Measurements from ENCODE around the gene COQ8A. TPM values are rescaled to one million over a fixed set of nuclear protein-coding genes. Genes with fewer than 3 reads are reported as not detected.

Gene COQ8A
- total RNA-seq, 2 donors from 2014 or later, result 15.2 to 25.6 TPM

- Histone ChIP-seq H3K36me3 (no peaks in the 10 kb centered on the region), H3K27ac (peak overlapping the region; percentile 87 to 91), H3K4me1 (ENCODE audit: control insufficient read depth in 1 of 2, low read depth in 2 of 2) (peaks cover 28 to 35% of the 10 kb centered on the region in 2 donors), H3K4me3 (peak overlapping the region; percentile 22), H3K9me3 (no peaks in the 10 kb centered on the region), H3K27me3 (replicated peaks; ENCODE audit: insufficient read depth) (no peaks in the 10 kb centered on the region)
- ATAC-seq (ENCODE audit: insufficient number of reproducible peaks, low FRiP score, low read depth) (no peak), DNase-seq (ENCODE audit: low spot score) (no peak)
- TF ChIP-seq CTCF (IDR thresholded peaks at IDR 0.05), result no peak
Measured at GRCh38 chr1:226973371-226973897, 33.3 kb downstream of the COQ8A start.

GRCh38 chr1:226973898-226974543 is 33.9 kb downstream of the COQ8A start:
- no peaks in the 10 kb centered on the region for H3K27me3 ChIP-seq (replicated peaks; ENCODE audit: insufficient read depth)
- peak overlapping the region; percentile 87 to 91 for H3K27ac ChIP-seq
- H3K4me3 ChIP-seq, result peak overlapping the region; percentile 22
- H3K4me1 ChIP-seq (ENCODE audit: control insufficient read depth in 1 of 2, low read depth in 2 of 2), result peaks cover 28 to 35% of the 10 kb centered on the region in 2 donors
- DNase-seq (ENCODE audit: low spot score), result peak; percentile 40
- H3K9me3 ChIP-seq, result no peaks in the 10 kb centered on the region
- no peak for TF ChIP-seq CTCF (IDR thresholded peaks at IDR 0.05)
- ATAC-seq (ENCODE audit: insufficient number of reproducible peaks, low FRiP score, low read depth), result peak; percentile 86
- H3K36me3 ChIP-seq, result no peaks in the 10 kb centered on the region

GRCh38 chr1:226974544-226975258 is 34.6 kb downstream of the COQ8A start:
- peak overlapping the region; percentile 87 to 91 for H3K27ac ChIP-seq
- H3K27me3 ChIP-seq (replicated peaks; ENCODE audit: insufficient read depth), result no peaks in the 10 kb centered on the region
- ATAC-seq (ENCODE audit: insufficient number of reproducible peaks, low FRiP score, low read depth) (peak; percentile 17), DNase-seq (ENCODE audit: low spot score) (no peak)
- H3K4me3 ChIP-seq, result peak overlapping the region; percentile 22
- no peaks in the 10 kb centered on the region for H3K36me3 ChIP-seq
- TF ChIP-seq CTCF (IDR thresholded peaks at IDR 0.05), result no peak
- peaks cover 28 to 35% of the 10 kb centered on the region in 2 donors for H3K4me1 ChIP-seq (ENCODE audit: control insufficient read depth in 1 of 2, low read depth in 2 of 2)
- H3K9me3 ChIP-seq, result no peaks in the 10 kb centered on the region

- Histone ChIP-seq H3K36me3 (no peaks in the 10 kb centered on the region), H3K27me3 (replicated peaks; ENCODE audit: insufficient read depth) (no peaks in the 10 kb centered on the region), H3K4me3 (no peak overlapping the region), H3K27ac (peak overlapping the region; percentile 87 to 91), H3K9me3 (no peaks in the 10 kb centered on the region), H3K4me1 (ENCODE audit: control insufficient read depth in 1 of 2, low read depth in 2 of 2) (peaks cover 28 to 35% of the 10 kb centered on the region in 2 donors)
- ATAC-seq (ENCODE audit: insufficient number of reproducible peaks, low FRiP score, low read depth), result no peak
- no peak for DNase-seq (ENCODE audit: low spot score)
- TF ChIP-seq CTCF (IDR thresholded peaks at IDR 0.05), result no peak
Measured at GRCh38 chr1:226975259-226976250, 35.5 kb downstream of the COQ8A start.
